HL-60 (cell line): ENCODE data around the gene LRRC72.

Source experiments
- DNase-seq, 2 experiments: peaks; one replicate each; pipeline ENCODE4 v3.0.0-alpha.2; 2010 to 2020; ENCODE audit warnings: low read depth in 1 of 2, low spot score in 1 of 2
- H3K27ac ChIP-seq: fragments of 250-450 bp; sonication (Bioruptor Pico); replicated peaks from 2 replicates; pipeline ENCODE4 v1.5.1; 2020; ENCODE audit warnings: mild to moderate bottlenecking, moderate library complexity
- H3K27me3 ChIP-seq: fragments of 250-450 bp; sonication (Bioruptor Pico); 2 replicates; pipeline ENCODE4 v1.5.1; 2021; ENCODE audit warnings: mild to moderate bottlenecking, moderate library complexity; ENCODE audit not compliant: insufficient read depth, poor library complexity, severe bottlenecking
- H3K4me3 ChIP-seq: replicated peaks from 2 replicates; pipeline ENCODE4 v1.5.1; 2011; ENCODE audit warnings: mild to moderate bottlenecking, control low read depth, low read length; ENCODE audit not compliant: insufficient read depth
- GABPA ChIP-seq: IDR thresholded peaks from 2 replicates; pipeline ENCODE4 v1.6.1; 2012; ENCODE audit warnings: low read depth
- POLR2AphosphoS5 ChIP-seq: IDR thresholded peaks from 2 replicates; pipeline ENCODE4 v1.6.1; 2012; ENCODE audit warnings: low read depth
- SPI1 ChIP-seq: IDR thresholded peaks from 2 replicates; pipeline ENCODE4 v1.6.1; 2012; ENCODE audit warnings: low read depth, mild to moderate bottlenecking, borderline replicate concordance
- TF ChIP-seq, protein P1 (sequence below): IDR thresholded peaks from 2 replicates; pipeline ENCODE4 v1.6.1; 2012; ENCODE audit warnings: low read depth; ENCODE audit not compliant: insufficient replicate concordance
- TF ChIP-seq, protein P2 (sequence below): IDR thresholded peaks from one replicate; pipeline ENCODE4 v1.5.1; 2011; ENCODE audit warnings: low read length, control low read depth, inconsistent platforms; ENCODE audit not compliant: insufficient read depth

LRRC72 gene

DNA sequence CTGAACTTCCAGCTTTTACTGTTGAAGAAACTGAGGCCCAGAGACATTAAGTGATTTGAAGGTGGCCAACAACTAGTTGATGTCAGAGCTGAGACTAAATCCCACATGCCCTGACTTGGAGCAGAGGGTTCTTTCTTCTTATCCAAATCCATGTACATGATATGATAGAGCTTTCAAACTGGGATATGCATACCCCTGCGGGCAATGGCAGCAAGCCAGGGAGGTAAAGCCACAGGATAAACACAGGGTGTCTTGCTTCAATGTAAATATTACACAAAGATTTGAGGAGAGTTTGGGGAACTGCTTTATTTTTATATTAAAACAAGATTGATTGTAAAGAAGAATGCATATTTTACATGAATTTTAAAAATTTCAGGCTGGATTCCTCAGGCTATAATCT is 2.3 kb upstream of the LRRC72 start:
- no peaks in the 10 kb centered on the region for H3K27me3 ChIP-seq
- DNase-seq = no peak
- TF ChIP-seq GABPA (no peak), SPI1 (no peak), POLR2AphosphoS5 (no peak)
- TF ChIP-seq, protein P1, sequence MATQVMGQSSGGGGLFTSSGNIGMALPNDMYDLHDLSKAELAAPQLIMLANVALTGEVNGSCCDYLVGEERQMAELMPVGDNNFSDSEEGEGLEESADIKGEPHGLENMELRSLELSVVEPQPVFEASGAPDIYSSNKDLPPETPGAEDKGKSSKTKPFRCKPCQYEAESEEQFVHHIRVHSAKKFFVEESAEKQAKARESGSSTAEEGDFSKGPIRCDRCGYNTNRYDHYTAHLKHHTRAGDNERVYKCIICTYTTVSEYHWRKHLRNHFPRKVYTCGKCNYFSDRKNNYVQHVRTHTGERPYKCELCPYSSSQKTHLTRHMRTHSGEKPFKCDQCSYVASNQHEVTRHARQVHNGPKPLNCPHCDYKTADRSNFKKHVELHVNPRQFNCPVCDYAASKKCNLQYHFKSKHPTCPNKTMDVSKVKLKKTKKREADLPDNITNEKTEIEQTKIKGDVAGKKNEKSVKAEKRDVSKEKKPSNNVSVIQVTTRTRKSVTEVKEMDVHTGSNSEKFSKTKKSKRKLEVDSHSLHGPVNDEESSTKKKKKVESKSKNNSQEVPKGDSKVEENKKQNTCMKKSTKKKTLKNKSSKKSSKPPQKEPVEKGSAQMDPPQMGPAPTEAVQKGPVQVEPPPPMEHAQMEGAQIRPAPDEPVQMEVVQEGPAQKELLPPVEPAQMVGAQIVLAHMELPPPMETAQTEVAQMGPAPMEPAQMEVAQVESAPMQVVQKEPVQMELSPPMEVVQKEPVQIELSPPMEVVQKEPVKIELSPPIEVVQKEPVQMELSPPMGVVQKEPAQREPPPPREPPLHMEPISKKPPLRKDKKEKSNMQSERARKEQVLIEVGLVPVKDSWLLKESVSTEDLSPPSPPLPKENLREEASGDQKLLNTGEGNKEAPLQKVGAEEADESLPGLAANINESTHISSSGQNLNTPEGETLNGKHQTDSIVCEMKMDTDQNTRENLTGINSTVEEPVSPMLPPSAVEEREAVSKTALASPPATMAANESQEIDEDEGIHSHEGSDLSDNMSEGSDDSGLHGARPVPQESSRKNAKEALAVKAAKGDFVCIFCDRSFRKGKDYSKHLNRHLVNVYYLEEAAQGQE = no peak
- TF ChIP-seq, protein P2, sequence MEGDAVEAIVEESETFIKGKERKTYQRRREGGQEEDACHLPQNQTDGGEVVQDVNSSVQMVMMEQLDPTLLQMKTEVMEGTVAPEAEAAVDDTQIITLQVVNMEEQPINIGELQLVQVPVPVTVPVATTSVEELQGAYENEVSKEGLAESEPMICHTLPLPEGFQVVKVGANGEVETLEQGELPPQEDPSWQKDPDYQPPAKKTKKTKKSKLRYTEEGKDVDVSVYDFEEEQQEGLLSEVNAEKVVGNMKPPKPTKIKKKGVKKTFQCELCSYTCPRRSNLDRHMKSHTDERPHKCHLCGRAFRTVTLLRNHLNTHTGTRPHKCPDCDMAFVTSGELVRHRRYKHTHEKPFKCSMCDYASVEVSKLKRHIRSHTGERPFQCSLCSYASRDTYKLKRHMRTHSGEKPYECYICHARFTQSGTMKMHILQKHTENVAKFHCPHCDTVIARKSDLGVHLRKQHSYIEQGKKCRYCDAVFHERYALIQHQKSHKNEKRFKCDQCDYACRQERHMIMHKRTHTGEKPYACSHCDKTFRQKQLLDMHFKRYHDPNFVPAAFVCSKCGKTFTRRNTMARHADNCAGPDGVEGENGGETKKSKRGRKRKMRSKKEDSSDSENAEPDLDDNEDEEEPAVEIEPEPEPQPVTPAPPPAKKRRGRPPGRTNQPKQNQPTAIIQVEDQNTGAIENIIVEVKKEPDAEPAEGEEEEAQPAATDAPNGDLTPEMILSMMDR = no peak
- H3K4me3 ChIP-seq = no peak overlapping the region
- H3K27ac ChIP-seq = no peak overlapping the region

DNA sequence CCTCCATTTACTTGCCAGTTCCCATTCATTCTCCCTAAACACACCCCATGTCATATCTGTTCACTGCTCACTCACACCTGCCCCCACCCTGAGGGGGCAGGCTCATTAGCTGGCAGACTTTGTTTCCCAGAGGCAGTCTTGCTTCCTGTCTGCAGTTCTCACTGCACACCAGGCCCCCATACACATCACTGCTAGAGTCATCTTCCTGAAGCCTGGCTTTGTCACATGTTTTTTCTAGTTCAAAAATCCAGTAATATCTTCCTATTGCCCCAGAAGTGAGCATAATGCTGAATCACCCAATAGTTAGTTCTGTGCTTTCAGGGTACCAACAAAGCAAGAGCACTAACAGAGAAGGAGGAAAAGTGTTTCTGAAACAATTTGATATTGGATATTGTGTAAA is 1.9 kb downstream of the LRRC72 start:
- no peak overlapping the region for H3K4me3 ChIP-seq
- TF ChIP-seq, protein P1 = no peak
- H3K27ac ChIP-seq = no peak overlapping the region
- no peaks in the 10 kb centered on the region for H3K27me3 ChIP-seq
- no peak for DNase-seq

DNA sequence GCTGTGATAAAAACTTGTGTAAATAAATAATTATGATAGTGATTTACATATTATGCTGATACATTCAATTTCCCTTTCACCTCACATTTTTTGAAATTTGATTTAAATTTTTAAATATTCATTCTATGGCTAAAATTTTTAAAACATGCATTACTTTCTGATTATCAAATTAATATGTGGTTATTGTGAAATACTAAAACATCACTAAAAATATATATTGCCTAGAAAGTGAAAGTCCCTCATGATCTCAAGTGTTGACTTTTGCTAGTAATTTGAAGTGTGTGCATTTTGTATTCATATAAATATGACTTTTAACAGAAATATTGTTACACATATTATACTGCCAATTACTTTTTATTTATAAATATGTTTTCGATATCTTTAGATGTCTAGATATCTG is 3.1 kb downstream of the LRRC72 start:
- no peak overlapping the region for H3K27ac ChIP-seq
- no peak for DNase-seq
- H3K27me3 ChIP-seq = no peaks in the 10 kb centered on the region
- no peak overlapping the region for H3K4me3 ChIP-seq
- TF ChIP-seq GABPA (no peak), SPI1 (no peak), POLR2AphosphoS5 (no peak)
- TF ChIP-seq, protein P2 = no peak
- TF ChIP-seq, protein P1 = no peak

DNA sequence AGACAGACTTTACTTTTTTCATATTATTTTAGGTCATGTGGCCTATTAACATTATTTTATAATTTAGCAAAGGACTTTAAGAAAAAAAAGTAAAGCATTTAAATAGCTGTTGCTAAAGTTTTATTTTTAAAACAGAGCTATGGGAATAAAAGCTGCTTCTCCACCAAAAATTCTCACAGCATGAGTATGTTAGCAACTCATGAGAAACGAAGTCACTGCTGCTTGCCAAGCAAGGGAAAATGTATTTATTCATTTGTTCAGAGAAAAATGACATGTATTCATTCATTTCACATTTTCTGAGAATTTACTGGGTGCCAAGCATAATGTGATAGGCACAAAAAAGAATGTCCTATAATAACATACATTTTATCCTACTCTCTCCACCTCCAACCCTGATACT is 5.1 kb downstream of the LRRC72 start:
- Histone ChIP-seq H3K27me3 (no peaks in the 10 kb centered on the region), H3K4me3 (no peak overlapping the region), H3K27ac (no peak overlapping the region)
- TF ChIP-seq POLR2AphosphoS5 (no peak), GABPA (no peak), SPI1 (no peak)
- TF ChIP-seq, protein P1 = no peak
- TF ChIP-seq, protein P2 = no peak
- no peak for DNase-seq
